GM21381 (cell line): ENCODE results near the gene CYTH1.
"Not testable (repeated sequence)": the region's sequence is repeated elsewhere in the genome, so short reads cannot be mapped to it uniquely, and the experiment has no call there.

Experiments
- ATAC-seq: cut with Tn5 transposase; IDR thresholded peaks from one replicate; pipeline ENCODE4 v1.9.1; 2021; ENCODE audit warnings: mild to moderate bottlenecking, moderate library complexity; ENCODE audit not compliant: unreplicated experiment

Gene CYTH1

DNA sequence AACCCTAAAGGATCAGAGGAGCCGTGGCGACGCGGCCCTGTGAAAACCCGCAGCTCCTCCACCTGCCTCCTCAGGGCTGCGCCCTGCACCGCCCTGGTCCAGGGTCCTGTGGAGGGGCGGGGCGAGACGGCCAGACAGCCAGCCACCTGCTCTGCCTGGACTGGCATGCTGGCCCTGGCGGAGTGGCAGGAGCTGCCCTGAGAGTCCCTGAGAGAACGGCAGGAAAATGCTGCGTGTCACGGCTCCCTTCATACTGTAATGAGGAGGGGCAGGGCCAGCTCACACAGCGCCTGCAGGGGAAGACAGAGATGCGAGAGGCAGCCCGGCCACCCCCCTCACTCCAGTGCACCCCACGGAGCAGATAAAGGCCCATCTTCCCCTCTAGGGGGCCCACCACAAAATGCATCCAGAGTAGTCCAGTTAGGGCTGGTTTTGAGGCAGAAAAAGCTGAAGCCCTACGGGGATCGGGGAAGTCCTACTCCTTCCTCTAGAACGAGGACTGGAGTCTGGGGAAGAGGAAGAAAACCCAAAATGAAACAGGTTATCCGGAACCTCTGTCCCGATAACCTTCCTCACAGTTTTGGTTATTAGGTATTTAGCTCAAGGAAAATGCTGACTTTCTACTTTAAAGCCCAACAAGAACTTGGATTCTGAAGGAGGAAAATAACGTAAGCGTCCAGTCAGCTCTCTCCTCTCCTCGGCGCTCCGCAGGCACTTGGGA, 107.3 kb downstream of the CYTH1 start:
- ATAC-seq, result no peak

DNA sequence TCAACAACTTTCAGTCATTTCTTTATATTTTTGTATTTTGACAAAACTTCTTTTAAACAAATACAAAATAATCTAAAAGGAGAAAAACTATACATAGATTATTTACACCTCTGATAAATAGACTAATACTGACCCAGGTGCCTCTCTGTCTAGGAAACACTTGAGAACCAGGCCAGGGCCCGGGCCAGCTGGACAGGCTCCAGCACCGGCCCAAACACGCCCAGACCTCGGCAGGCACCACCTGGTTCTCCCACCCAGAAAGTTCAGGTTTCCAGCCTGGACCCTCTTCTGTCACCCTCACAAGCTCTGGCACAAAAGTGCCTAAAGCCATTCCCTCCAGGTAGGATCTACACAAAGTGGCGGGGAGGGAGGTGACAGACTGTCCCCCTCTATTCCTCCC, 107.9 kb downstream of the CYTH1 start:
- no peak for ATAC-seq

DNA sequence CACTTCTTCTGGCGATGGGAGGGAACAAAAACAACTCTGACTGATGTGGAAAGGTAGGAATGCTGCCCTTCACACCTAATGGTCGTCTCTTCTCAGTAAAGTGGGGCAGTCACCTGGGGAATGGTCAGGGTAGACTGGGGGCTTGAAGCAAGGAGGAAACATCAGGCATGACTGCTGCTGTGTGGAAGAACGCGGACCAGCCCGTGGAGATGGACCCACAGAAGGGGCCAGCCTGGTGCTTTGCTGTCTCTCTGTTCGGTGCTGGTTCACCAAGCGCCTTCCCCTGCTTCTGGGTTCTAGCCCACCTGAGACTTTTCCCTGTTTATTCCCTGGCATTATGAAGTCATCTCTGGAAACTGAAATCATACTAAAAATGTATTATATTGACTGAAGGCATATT, 108.7 kb downstream of the CYTH1 start:
- ATAC-seq, result no peak

DNA sequence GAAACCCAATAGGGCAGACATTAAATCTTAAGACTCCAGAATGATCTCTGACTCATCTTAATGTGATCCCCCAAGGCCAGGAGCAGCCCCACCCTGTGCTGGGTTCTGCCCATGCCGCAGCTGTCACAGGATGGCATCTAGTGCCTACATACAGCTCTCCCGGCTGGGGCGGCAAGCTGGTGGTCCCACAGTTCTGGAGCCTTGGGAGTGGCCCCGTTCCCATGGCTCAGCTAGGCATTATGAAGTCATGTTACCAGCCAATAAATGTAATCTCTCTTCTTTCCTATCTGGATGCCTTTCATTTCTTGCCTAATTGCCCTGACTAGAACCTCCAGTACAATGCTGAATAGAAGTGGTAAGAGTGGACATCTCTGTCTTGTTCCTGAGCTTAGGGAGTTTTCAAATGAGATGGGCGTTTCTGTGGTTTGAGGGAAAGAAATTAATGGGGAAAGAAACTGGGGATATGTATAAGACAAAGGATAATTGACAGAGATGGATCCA, 109.2 kb downstream of the CYTH1 start:
- no peak for ATAC-seq

DNA sequence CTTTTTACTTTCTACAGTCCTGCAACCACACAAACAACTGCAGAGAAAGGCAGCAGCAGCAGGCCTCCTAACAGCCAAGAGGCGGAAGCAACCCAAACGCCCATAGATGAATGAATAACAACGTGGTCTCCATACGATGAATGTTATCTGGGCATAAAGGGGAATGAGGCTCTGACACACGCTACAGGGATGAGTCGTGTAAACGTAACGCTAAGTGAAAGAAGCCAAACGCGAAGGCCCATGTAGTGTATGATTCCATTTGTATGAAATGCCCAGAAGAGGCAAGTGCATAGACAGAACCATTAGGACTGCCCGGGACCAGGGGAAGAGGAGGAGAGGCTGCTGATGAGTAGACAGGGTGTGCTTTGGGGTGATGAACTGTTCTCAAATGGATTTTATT, 110.1 kb downstream of the CYTH1 start:
- ATAC-seq, result no peak

DNA sequence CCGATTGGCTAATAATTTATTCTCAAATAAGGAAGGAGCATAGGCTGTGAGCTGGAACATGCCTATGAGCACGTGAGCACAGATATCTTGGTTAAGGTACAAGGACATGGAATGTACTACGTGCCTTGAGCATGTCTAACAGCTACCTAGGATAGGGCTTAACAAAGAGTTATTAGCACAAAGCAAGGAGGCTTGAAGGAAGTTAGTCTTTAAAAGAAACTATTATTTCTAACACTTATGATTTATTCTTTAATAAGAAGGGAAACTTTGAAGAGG, 110.4 kb downstream of the CYTH1 start:
- not testable (repeated sequence) for ATAC-seq

DNA sequence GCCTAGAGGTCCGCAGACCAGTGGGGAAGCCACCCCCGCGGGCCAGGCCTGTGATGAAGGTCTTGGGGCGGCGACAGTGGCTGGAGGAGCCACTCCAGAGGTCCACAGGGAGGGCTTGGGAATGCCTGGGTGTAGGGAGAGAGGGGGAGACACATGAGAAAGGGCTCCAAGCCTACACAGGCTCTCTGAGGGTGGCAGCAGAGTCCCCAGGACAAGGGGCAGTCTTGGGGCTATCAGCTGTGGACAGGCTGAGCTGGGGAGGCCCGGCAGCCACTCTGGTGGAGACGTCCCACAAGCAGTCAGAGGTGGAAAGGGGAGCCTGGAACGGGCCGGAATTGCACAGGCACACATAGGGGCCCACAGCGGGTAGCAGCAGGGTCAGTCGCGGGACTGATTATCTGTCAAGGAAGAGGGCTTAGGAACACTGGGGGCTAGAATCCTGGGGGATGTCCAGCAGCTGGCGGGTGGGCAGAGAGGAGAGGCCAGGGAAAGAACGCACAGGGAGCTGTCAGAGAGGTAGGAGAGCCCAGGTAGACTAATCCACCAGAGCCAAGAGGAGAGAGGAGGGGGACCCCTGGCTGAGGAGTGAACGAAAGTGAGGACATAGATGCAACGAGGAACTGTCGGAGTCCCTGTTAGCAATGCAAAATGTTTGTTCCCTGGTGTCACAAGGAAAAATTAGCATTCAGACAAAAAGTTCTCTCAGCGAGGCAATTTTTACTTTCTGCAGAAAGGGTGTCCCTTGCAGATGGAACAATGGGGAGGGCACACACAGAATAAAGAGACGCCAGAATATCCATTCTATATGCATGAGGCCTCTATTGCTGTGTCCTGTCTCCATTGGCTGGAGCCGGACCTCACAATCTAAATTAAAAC, 111.0 kb downstream of the CYTH1 start:
- no peak for ATAC-seq

DNA sequence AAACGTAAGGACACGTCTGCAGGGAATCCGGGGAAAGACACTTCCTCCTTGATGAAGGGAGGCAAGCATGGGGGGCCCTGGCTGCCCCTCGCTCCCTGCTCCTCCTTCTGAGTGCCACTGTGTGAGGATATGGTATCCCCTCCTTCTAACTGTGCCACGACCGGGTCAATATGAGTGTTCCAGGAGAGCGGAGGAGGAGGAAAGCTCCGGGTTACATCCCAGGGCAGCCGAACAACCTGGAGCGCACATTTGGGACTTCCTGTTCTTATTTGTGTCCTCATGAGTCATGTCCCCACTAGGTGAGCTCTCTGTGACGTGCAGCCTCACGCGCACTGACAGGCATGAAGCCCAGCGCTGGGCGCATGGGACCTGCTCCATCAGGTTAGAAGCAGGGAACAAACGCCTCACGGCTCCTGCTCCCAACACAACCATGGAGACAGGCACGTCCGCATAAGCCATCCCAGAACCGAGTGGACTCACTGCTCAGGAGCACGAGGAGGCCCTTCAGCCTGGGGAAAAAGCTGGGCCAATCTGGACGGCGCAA, 112.0 kb downstream of the CYTH1 start:
- ATAC-seq, result no peak

DNA sequence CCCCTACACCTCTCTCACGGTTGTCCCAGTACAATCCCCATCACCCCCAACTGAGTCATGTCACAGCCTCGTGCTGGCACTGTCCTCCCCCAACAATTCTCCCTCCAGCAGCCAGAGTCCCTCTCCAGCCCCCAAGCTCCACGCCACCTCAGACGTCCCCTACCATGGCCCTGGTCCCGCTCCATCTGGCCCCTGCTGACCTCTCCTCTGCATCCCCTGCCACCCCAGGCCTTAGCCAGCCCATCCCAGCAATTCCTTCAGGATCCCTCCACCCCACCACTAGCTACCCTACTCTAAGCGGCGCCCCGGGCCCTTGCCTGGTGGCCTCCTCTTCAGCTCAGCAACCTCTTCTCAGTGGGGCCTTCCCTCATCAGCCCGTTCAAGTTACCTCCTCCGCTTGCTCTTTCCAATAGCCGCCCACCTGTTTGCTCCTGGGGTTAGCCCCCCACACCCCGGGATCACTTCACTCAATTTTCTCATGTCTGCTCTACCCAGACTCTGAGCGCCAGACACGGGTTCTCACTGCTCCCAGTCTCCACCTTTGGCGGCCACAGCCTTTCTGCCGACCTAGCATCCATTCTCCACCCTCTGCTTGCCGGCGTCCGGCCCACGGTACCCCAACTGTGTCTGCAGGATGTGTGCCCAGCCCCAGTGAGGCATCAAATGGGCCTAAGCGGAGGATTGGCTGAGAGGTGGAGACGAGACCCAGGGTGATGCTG, 112.7 kb downstream of the CYTH1 start:
- no peak for ATAC-seq

DNA sequence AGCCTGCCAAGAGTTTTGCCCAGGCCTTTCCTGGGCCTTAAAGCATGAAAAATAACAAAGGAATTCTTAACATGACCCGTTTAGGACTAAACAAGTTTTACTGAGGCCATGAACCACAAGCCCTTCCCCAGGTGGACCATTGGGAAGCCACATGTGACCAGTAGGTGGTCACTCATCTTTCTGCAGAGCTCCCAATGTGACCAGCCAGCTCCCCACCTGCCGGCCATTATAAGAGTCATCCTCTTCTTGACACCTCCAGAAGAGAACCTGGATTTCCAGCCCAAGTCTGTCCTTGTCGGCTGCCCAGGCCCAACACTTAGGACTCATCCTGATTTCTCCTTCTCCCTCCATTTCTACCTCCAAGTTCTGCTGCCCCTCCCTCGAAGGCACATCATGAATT, 113.2 kb downstream of the CYTH1 start:
- no peak for ATAC-seq

DNA sequence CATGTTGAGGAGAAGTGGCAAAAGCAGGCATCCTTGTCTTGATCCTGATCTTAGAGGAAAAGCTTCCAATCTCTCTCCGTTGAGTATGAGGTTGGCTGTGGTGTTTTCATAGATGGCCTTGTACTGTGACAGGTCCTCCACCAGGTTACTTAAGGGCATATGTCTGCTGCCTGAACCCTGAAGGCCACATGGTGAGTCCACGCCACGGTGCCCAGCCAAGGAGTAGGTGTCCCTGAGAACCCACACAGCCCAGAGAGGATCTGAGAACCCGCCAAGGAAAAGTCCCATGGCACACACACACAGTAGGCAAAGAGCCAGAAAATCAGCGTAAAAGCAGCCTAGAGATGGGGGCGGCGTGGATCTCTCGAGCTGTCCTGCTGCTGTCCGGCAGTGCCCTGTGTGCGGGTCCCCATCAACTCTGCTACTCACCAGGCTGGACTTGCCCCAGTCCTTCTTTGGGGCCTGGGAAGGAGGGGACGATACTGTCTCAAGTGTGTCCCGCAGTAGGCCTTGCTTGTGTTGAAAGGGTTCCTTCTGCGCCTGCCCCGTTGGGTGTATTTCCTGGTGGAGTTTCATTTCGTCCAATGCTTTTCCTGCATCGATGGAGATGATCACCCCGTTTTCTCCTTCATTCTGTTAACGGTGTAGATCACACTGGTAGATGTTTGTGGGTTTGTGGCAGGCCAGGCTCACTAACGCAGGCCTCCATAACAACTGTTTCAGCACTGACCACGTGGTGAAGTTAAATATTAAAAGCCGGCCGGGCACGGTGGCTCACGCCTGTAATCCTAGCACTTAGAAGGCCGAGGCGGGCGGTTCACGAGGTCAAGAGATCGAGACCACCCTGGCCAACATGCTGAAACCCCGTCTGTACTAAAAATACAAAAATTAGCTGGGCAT, 114.1 kb downstream of the CYTH1 start:
- no peak for ATAC-seq

DNA sequence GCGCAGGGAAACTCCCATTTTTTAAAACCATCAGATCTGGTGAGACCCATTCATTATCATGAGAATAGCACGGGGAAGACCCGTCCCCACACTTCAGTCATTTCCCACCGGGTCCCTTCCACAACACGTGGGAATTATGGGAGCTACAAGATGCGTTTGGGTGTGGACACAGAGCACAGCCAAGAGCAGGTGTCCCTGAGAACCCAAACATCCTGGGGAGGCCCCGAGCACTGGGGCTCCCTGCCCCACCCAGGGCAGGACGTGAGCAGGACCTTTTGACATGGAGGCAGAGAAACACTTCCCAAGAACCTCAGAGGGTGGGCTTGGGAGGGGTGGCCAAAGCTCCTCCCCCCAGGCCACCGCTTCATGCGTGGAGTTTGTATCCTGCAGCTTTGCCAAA, 115.0 kb downstream of the CYTH1 start:
- ATAC-seq, result no peak

DNA sequence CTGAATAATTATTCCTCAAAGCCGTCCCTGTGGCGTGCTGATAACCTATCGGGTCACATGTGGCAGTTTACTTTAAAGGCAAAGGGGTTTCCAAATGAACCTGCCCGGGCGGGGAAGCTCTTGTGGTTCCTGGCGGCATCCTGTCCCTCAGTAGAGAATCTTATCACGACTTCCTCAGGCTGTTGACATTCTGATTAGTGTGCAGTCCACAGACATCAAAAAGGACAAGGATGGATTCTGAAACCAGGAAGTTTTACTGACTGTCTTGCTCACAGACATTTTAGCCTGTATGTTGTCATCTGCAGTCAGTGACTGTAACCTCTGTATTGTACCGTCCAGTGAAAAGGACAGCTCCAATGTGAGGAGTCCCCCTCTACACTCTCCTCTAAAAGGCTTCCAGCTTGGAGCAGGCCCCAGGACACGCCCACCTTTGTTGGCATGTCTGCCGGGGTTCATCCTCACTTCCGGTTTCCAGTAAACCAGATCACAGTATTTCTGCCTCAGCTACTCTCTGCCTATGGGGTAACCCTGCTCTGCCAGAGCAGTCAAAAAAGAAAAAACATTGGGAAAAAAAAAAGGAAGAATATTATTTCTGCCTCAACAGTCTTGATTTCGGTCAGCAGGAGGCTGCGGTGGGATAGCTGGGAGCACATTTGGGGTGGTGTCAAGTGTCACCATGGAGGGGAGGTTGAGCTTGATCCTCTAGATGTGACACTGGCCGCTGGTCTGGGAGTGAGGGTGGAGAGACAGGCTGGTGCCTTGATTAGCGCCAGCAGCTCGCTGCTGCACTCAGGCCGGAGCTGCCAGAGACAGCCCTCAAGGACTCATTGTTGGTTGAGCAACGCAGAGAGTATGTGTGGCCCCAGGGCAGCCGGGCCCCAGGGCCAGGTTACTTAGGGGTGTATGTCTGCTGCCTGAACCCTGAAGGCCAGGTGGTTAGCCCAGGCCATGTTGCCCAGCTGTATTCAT, 115.8 kb downstream of the CYTH1 start:
- ATAC-seq, result no peak

DNA sequence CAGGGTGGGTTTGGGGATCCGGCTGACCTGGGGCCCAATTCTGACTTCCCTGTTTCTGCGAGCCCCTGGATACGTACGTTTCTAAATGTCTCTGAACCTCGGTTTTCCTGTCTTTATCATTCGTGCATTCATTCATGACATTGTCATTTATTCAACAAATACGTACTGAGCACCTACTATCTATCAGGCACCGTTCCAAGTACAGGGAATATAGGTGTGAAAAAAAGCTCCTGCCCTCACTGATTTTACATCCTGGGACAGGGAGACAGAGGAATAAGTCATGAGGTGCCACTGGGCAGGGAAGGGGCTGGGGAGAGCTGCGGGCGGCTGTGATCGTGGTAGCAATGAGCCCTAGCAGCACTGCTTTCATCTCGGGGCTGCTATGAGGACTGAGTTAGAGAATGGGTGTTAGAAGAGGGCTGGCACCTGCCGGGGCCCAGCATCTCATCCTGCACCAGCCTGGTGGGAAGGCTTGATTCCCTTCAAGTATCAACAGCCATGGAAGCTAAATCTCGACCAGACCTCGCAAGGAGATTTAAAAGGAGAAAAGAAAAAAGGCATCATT, 116.6 kb downstream of the CYTH1 start:
- no peak for ATAC-seq

DNA sequence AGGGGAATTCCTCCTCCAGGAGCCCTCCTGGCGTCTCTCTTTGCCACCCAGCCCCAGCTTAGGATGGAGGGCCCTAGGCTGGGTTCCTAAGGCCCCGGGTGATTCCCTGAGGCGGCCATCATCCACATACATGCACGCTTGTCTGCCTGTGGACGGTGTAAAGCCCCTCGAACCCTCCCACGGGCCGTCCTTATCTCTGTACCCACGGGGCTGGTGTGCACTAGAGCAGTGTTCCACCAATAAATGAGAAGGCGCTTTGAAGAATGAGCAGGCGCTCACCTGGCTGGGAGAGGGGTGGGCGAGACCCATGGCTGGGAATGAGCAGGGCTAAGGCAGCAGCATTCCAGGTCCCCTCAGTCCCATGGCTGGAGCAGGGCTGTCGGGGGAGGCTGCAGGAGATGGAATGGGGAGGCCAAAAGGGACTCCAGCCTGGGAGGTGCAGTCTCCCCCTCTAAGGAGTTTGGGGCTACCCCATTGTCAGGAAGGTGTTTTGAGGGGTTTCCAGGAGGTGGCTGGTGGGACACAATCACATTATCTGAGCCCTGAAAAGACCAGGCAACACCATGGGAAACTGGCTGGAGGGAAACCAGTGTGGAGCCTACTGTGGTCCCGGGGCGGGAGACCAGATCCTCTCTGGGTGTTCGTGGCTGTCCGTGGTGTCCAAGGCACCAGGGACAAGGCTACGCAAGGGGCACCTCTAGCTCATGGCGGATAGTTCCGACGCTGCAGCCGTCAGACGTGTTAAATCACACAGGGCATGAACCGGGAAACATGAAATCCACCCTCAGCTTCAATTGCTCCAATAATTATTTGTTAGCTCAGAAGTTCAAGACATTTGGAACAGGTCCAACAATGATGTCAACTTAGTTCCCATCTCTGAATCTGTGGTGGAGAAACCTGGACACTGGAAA, 117.3 kb downstream of the CYTH1 start:
- ATAC-seq, result no peak

DNA sequence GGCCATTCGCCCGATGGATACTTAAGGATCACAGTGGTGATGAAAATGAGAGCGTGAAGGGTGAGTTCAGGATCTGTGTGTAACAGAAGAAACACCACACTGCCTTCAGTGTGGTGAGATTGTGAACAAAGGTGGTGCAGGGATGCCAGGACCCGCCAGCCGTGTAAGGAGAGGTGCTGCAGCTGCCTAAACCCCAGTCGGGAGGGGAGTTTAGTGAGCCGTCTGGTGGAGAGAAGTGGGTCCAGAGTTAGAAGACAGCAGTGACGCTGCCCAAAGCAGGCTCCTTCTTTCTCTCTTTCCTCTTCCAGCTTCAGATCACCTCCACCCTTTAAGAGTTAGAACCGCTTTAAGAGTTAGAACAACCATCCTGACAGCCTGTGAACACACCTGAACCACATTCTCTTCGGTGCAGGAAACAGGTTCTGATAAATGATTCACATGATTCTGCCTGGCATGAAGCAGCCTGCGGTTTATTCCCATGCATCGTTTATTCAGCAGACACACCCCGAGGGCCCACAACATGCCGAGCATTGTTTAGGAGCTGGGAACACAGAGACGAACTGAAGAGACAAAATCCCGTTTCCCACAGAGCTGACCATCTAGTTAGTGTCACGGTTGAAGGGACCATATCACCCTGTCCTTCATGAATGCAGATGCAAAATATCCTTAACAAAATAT, 120.8 kb downstream of the CYTH1 start:
- ATAC-seq, result no peak

DNA sequence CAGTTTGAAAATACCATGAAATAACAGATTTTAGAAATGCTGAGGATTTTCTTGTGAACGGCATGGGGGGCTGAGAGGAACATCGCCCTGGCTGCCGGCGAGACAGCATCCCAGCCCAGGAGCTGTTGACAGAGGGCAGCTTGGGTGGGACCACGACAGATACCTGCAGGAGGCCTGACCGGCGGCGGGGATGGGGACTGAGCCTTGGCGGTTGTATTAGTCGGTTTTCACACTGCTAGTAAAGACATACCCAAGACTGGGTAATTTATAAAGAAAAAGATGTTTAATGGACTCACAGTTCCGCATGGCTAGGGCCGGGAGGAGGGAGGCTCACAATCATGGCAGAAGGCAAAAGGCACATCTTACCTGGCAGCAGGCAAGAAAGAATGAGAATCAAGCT, 122.5 kb downstream of the CYTH1 start:
- ATAC-seq, result no peak
